Measurements from ENCODE around the gene CCR5.

CCR5 gene

DNA sequence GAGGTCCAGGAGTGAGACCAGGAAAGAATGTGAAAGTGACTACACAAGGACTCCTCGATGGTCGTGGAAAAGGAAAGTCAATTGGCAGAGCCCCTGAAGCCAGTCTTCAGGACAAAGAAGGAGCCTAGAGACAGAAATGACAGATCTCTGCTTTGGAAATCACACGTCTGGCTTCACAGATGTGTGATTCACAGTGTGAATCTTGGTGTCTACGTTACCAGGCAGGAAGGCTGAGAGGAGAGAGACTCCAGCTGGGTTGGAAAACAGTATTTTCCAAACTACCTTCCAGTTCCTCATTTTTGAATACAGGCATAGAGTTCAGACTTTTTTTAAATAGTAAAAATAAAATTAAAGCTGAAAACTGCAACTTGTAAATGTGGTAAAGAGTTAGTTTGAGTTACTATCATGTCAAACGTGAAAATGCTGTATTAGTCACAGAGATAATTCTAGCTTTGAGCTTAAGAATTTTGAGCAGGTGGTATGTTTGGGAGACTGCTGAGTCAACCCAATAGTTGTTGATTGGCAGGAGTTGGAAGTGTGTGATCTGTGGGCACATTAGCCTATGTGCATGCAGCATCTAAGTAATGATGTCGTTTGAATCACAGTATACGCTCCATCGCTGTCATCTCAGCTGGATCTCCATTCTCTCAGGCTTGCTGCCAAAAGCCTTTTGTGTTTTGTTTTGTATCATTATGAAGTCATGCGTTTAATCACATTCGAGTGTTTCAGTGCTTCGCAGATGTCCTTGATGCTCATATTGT, 10.8 kb upstream of the CCR5 start:
- DNase-seq (ENCODE audit: low read depth) = no peak

DNA sequence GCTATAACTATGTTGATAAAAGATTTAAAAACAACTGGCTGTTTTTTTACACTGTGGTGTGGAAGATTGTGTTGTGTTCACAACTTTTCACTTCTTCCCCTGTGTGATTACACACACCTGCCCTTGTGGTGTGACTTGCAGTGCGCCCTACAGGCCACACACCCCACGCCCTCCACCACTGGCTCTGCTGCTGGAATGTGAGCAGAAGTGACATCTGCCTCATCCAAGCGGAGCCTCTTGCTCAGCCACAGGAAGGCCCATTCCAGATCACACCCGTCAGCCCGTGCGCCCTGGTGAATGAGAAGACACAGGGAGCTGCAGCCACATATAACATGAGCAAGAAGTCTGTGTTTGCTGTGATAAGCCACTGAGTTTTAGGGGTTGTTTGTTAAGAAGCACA, 9.8 kb upstream of the CCR5 start:
- DNase-seq (ENCODE audit: low read depth) = no peak

DNA sequence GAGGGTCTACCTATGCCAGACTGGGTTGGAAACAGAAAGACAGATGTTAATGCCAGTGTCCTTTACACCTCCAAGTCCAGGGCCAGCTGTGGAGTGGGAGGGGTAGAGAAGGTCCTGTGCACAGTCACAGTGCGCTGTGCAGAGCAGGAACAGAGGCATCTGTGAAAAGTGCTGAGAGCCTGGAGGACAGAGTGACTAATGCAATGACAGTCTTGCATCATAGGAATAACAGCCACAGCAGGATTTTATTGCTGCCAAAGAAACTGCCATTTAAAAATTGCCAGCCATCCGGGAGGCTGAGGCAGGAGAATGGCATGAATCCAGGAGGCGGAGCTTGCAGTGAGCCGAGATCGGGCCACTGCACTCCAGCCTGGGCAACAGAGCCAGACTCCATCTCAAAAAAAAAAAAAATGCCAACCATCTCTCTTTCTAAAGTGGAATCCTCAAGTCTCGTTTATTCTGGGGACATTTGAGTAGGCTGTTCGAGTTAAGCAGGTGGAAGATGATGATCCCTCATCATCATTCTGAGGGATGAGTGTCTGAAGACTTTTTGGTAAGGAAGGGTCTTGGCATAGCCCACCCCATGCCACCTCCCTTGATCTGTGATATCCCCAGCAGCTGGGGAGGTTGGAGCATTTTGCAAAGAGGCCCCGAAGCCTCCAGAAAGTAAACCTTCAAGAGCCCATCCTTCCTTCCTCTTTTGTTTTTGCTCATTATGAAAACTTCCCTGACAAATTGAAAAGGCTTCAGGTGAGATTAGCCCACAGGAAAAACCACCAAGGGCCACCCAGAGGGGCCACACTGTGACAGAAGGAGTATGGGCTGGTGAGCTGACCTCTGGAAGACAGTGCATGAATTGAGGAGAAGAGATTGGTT, 9.1 kb upstream of the CCR5 start:
- no peak for DNase-seq (ENCODE audit: low read depth)

DNA sequence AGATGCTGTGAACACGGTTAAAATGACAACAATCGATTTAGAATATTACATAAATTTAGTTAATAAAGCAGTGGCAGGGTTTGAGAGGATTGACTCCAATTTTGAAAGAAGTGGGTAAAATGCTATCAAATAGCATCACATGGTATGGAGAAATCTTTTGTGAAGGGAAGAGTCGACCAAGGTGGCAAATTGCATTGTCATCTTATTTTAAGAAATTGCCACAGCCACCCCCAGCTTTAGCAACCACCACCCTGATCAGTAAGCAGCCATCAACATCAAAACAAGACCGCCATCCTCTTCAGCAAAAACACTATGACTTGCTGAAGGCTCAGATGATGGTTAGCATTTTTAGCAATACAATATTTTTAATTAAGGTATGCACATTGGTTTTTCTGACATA, 5.7 kb upstream of the CCR5 start:
- DNase-seq (ENCODE audit: low read depth) = no peak

DNA sequence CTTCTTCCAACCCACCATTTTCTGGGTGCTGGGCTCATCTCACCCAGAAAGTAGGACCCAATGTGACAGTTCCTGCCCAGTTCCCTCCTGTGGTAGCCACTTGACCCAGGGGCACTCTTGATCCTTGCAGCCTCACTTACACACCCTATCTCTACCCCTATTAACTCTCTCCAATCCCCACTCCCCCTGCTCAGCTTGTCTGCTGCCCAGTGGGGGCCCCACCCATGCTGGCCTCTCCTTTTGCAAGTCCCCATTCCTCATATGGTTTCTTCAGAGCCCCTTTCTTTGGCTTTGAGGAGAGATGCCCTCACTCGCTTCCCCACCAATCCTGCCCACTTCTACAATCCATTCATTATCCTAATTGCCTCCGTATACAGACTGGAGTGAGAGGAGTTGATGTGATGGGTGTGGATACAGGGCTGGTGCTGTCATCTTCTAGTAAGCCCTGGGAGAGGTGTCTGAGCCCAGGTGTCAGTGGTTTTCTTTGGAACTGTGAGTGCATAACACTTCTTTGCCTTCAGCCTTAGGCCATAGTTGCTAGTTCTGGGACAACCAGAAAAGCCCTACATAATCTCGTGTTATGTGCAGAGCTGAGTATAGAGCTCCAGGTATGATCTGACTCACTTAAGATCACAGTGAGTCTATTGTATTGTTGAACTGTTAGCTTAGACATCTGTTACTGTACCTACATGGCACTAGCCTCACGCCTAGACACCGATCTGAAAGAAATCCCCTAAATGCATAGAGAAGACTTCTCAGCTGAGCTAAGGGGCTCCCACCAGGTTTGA, 4.8 kb upstream of the CCR5 start:
- no peak for DNase-seq (ENCODE audit: low read depth)

DNA sequence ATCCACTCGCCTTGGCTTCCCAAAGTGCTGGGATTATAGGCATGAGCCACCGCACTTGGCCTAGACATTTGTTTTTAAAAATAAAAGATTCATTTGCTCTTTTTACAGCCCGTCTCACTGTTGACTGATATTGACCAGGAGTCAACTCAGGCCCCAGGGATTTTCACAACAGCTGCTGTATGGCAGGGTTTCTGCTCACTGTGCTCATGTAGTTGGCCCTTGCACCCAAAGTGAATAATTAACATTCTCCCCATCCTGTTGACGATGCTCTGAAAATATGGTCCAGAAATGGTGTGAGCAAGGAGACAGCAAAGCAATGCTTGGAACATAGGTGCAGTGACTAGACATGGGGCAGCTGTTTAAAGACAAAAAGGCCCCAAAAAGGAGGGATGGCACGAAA, 2.9 kb upstream of the CCR5 start:
- DNase-seq (ENCODE audit: low read depth) = no peak

DNA sequence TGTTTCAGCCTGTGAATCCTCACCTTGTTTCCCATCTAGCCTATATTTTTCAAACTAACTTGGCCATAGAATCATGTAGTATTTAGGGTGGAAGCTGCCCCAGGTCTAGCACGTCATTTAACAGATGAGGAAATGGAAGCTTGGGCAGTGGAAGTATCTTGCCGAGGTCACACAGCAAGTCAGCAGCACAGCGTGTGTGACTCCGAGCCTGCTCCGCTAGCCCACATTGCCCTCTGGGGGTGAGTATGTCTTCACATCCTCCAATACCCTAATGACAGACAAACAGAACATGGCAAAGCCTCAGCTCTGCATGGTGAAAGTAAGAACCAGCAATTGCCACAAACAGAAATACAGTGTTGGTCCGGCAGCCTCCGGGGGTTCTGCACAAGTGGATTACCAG, 2.2 kb upstream of the CCR5 start:
- no peak for DNase-seq (ENCODE audit: low read depth)

DNA sequence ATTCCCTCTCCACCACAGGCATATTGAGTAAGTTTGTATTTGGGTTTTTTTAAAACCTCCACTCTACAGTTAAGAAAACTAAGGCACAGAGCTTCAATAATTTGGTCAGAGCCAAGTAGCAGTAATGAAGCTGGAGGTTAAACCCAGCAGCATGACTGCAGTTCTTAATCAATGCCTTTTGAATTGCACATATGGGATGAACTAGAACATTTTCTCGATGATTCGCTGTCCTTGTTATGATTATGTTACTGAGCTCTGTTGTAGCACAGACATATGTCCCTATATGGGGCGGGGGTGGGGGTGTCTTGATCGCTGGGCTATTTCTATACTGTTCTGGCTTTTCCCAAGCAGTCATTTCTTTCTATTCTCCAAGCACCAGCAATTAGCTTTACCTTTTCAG, 1.6 kb upstream of the CCR5 start:
- no peak for DNase-seq (ENCODE audit: low read depth)

DNA sequence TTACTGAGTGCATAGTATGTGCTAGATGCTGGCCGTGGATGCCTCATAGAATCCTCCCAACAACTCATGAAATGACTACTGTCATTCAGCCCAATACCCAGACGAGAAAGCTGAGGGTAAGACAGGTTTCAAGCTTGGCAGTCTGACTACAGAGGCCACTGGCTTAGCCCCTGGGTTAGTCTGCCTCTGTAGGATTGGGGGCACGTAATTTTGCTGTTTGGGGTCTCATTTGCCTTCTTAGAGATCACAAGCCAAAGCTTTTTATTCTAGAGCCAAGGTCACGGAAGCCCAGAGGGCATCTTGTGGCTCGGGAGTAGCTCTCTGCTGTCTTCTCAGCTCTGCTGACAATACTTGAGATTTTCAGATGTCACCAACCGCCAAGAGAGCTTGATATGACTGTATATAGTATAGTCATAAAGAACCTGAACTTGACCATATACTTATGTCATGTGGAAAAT, 1.0 kb upstream of the CCR5 start:
- no peak for DNase-seq (ENCODE audit: low read depth)

DNA sequence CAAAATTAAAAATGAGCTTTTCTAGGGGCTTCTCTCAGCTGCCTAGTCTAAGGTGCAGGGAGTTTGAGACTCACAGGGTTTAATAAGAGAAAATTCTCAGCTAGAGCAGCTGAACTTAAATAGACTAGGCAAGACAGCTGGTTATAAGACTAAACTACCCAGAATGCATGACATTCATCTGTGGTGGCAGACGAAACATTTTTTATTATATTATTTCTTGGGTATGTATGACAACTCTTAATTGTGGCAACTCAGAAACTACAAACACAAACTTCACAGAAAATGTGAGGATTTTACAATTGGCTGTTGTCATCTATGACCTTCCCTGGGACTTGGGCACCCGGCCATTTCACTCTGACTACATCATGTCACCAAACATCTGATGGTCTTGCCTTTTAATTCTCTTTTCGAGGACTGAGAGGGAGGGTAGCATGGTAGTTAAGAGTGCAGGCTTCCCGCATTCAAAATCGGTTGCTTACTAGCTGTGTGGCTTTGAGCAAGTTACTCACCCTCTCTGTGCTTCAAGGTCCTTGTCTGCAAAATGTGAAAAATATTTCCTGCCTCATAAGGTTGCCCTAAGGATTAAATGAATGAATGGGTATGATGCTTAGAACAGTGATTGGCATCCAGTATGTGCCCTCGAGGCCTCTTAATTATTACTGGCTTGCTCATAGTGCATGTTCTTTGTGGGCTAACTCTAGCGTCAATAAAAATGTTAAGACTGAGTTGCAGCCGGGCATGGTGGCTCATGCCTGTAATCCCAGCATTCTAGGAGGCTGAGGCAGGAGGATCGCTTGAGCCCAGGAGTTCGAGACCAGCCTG, 984 bp downstream of the CCR5 start:
- no peak for DNase-seq (ENCODE audit: low read depth)

DNA sequence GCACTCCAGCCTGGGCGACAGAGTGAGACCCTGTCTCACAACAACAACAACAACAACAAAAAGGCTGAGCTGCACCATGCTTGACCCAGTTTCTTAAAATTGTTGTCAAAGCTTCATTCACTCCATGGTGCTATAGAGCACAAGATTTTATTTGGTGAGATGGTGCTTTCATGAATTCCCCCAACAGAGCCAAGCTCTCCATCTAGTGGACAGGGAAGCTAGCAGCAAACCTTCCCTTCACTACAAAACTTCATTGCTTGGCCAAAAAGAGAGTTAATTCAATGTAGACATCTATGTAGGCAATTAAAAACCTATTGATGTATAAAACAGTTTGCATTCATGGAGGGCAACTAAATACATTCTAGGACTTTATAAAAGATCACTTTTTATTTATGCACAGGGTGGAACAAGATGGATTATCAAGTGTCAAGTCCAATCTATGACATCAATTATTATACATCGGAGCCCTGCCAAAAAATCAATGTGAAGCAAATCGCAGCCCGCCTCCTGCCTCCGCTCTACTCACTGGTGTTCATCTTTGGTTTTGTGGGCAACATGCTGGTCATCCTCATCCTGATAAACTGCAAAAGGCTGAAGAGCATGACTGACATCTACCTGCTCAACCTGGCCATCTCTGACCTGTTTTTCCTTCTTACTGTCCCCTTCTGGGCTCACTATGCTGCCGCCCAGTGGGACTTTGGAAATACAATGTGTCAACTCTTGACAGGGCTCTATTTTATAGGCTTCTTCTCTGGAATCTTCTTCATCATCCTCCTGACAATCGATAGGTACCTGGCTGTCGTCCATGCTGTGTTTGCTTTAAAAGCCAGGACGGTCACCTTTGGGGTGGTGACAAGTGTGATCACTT, 2.0 kb downstream of the CCR5 start:
- DNase-seq (ENCODE audit: low read depth) = no peak

DNA sequence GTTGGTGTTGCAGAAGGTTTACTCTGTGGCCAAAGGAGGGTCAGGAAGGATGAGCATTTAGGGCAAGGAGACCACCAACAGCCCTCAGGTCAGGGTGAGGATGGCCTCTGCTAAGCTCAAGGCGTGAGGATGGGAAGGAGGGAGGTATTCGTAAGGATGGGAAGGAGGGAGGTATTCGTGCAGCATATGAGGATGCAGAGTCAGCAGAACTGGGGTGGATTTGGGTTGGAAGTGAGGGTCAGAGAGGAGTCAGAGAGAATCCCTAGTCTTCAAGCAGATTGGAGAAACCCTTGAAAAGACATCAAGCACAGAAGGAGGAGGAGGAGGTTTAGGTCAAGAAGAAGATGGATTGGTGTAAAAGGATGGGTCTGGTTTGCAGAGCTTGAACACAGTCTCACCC, 4.0 kb downstream of the CCR5 start:
- DNase-seq (ENCODE audit: low read depth) = no peak

DNA sequence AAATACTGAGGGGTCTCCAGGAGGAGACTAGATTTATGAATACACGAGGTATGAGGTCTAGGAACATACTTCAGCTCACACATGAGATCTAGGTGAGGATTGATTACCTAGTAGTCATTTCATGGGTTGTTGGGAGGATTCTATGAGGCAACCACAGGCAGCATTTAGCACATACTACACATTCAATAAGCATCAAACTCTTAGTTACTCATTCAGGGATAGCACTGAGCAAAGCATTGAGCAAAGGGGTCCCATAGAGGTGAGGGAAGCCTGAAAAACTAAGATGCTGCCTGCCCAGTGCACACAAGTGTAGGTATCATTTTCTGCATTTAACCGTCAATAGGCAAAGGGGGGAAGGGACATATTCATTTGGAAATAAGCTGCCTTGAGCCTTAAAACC, 4.5 kb downstream of the CCR5 start:
- no peak for DNase-seq (ENCODE audit: low read depth)

DNA sequence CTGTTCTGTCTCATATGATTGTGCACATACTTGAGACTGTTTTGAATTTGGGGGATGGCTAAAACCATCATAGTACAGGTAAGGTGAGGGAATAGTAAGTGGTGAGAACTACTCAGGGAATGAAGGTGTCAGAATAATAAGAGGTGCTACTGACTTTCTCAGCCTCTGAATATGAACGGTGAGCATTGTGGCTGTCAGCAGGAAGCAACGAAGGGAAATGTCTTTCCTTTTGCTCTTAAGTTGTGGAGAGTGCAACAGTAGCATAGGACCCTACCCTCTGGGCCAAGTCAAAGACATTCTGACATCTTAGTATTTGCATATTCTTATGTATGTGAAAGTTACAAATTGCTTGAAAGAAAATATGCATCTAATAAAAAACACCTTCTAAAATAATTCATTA, 5.1 kb downstream of the CCR5 start:
- no peak for DNase-seq (ENCODE audit: low read depth)

DNA sequence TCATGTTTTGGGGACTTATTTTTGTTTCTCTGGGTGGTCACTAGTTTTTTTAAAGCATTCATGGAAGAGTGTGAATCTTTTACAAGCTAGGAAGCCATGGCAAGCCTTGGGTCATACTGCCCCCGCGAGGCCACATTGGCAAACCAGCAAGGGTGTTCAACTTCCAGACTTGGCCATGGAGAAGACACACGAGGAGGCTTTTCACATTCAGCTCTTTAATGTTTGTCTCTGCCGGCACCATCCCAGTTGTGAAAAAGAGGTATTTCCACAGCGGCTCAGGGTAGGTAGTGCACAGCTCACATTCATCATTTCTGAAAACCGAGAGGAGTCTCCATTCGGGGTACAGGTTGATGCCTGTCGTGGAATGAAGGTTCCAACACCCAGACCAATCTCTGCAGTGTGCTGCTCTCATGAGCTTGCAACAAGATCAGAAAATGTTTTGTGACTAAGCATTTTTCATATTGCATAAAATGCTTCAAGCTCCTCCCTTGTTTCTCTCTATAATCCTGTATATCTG, 7.7 kb downstream of the CCR5 start:
- DNase-seq (ENCODE audit: low read depth) = no peak

DNA sequence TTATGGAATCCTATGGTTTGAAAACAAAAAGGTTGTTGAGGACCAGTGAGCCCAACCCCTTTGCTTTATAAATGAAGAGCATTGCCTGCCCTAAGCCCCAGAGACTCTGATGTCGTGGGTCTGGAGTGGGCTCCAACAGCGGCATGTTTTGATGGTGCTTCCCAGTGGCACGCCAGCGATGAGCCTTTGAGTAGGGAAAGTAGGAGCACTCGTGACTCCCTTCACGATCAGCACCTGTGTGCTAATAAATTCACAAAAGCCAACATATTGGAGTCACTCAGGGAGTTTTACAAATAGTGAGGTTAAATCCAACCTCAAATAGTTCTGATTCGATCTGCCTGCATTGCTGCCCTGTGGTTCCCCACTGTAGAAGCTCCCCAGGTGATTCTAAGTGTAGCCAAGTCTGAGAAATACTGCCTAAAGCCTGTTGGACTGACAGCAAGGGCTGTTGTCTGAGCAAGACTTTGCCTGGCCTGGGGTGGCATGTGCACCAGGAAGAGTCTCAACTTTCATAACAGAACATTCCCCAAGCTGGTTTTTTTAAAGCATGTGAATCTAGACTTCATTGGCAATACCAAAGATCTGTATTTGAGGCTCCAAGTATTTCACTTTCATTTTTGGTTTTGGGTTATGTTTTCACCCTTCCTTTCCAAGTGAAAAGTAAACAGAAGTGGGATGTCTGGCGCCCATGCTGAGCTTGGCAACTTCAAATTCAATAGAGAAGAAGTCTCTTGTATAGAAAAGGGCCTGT, 9.9 kb downstream of the CCR5 start:
- DNase-seq (ENCODE audit: low read depth) = no peak

DNA sequence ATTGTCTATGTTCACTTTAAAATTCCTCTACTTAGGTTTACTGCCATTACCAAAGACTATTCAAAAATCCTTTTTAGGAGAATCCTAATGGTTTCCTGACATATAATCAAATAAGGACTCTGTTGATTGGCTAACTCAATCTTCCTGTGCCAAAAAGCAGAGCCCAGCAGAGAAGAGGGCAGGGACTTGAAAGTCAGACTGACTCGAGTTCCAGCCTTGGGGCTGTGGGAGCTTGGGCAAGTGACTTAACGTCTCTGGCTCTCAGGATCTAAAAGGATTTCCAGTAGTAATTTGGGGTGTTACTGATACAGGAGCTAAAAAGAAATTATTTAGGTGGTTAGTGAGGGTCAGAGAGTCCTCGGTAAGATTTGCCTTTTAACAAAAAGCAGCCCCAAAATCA, 10.9 kb downstream of the CCR5 start:
- no peak for DNase-seq (ENCODE audit: low read depth)

DNA sequence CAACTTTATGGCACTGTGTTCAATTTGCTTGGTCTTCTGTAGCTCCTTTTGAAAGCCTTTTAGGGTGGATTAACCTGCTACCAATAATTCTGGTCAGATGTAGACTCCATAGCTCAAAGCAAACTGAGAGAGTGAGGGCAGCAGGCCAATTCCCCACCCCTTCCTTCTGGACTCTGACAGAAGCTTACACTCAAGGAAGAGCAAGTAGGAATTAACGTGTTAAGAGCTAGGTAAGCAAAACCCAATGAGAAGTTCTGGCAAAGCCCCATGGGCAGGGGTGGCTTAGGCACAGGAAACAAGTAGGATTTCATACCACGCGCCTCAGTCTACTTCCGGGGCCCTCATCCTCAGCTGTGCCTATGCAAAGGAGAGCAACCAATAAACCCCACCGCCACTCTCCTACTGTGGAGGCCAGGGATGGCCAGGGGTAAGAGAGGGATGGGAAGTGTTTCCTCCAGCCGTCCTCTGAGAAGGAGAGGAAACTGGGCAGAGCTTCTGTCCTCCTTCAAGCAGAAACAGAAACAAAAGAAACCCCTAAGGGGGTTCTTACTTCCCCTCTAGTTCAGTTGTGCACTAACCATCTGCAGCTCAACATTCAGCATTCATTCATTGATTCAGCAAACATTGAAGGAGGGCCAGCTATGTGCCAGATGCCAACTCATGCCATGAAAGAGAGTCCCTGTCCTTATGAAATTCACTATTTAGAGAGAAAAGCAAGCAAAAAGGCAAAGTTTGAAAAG, 12.6 kb downstream of the CCR5 start:
- DNase-seq (ENCODE audit: low read depth) = no peak

DNA sequence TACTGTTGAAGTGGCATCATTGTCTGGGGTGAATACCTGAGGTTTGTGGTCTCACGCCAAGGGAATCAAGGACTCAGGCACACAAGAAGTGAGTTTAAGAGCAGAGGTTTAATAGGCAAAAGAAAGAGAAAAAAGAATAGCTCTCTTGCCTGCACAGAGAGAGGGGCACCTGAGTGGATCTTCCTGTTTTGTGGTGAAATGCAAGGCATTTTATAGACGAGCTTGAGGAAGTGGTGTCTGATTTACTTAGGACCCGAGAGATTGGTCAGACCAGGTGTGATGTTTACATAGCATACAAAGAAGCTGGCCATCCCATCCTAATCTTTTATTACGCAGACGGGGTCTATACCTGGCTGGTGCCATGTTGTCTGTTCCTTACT, 13.2 kb downstream of the CCR5 start:
- no peak for DNase-seq (ENCODE audit: low read depth)

Measured in stimulated activated CD8-positive, alpha-beta memory T cell treated with anti-CD3 and anti-CD28 coated beads, Interleukin-15, amount 100 ng/mL, for 24 hours (primary cell).